Activated naive CD8-positive, alpha-beta T cell treated with anti-CD3 and anti-CD28 coated beads for 36 hours (primary cell): Measurements from ENCODE around the gene TMEM120B. TPM values are rescaled to one million over a fixed set of nuclear protein-coding genes. Genes with fewer than 3 reads are reported as not detected.
"Not testable (repeated sequence)": the region's sequence is repeated elsewhere in the genome, so short reads cannot be mapped to it uniquely, and the experiment has no call there.

Experiments used
- DNase-seq: peaks from one replicate; pipeline ENCODE4 v3.0.0; 2021
- H3K27ac Mint-ChIP-seq: one replicate; pipeline ENCODE4 v1.8.0; 2022; ENCODE audit warnings: mild to moderate bottlenecking, moderate library complexity, mixed read lengths
- H3K27me3 Mint-ChIP-seq: one replicate; pipeline ENCODE4 v1.8.0; 2022; ENCODE audit warnings: mild to moderate bottlenecking, mixed read lengths
- H3K36me3 Mint-ChIP-seq: one replicate; pipeline ENCODE4 v1.8.0; 2021; ENCODE audit warnings: mild to moderate bottlenecking, mixed read lengths
- H3K4me1 Mint-ChIP-seq: one replicate; pipeline ENCODE4 v1.8.0; 2021; ENCODE audit warnings: mixed read lengths
- H3K4me3 Mint-ChIP-seq: one replicate; pipeline ENCODE4 v1.8.0; 2022; ENCODE audit warnings: mild to moderate bottlenecking, moderate library complexity, mixed read lengths
- H3K9me3 Mint-ChIP-seq: one replicate; pipeline ENCODE4 v1.8.0; 2022; ENCODE audit warnings: mixed read lengths
- total RNA-seq, 2 experiments: library from RNA; stranded (reverse); gene quantifications; one replicate each; pipeline ENCODE4 v1.2.3, GENCODE V29; 2021

The TMEM120B gene
- total RNA-seq, 2 experiments from 2014 or later, result 14.5 to 15.2 TPM

GRCh38 chr12:121697093-121697698 lies 15.4 kb upstream of the TMEM120B start:
- H3K27me3 Mint-ChIP-seq, result no peaks in the 10 kb centered on the region
- no peaks in the 10 kb centered on the region for H3K9me3 Mint-ChIP-seq
- H3K4me3 Mint-ChIP-seq, result no peak overlapping the region
- H3K36me3 Mint-ChIP-seq, result no peaks in the 10 kb centered on the region
- no peak for DNase-seq
- no peaks in the 10 kb centered on the region for H3K4me1 Mint-ChIP-seq
- no peak overlapping the region for H3K27ac Mint-ChIP-seq

GRCh38 chr12:121697861-121698260 lies 14.7 kb upstream of the TMEM120B start:
- not testable (repeated sequence) for DNase-seq, H3K36me3 Mint-ChIP-seq, H3K4me3 Mint-ChIP-seq, H3K27me3 Mint-ChIP-seq, H3K27ac Mint-ChIP-seq, H3K4me1 Mint-ChIP-seq, H3K9me3 Mint-ChIP-seq

- Mint-ChIP-seq H3K4me1 (no peaks in the 10 kb centered on the region), H3K4me3 (no peak overlapping the region), H3K9me3 (no peaks in the 10 kb centered on the region), H3K36me3 (no peaks in the 10 kb centered on the region), H3K27ac (no peak overlapping the region), H3K27me3 (no peaks in the 10 kb centered on the region)
- DNase-seq, result no peak
These were observed 10.8 kb upstream of the TMEM120B start for GRCh38 chr12:121701667-121702277.

- no peaks in the 10 kb centered on the region for H3K36me3 Mint-ChIP-seq
- no peaks in the 10 kb centered on the region for H3K9me3 Mint-ChIP-seq
- no peaks in the 10 kb centered on the region for H3K27me3 Mint-ChIP-seq
- DNase-seq, result no peak
- H3K4me1 Mint-ChIP-seq, result no peaks in the 10 kb centered on the region
- H3K4me3 Mint-ChIP-seq, result no peak overlapping the region
- H3K27ac Mint-ChIP-seq, result no peak overlapping the region
These were observed 9.6 kb upstream of the TMEM120B start for GRCh38 chr12:121702944-121703343.

DNA sequence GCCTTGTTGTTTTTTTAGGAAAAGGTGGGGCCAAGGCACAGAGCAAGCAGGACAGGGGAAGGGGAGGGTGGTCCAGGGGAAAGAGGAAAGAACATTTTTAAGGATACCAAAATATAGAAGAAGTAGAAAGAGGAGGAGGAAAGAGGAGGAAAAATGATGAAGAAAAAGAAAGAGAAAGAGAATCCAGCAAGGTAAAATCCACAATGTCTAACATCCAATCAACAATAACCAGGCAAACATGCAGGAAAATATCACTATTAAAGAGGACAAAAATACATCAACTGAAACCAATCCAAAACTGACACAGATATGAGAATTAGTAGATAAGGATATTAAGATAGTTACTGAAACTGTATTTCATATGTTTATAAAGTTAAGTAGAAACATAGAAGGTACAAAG lies 7.0 kb upstream of the TMEM120B start:
- Mint-ChIP-seq H3K4me1 (peaks cover 2% of the 10 kb centered on the region), H3K27ac (no peak overlapping the region), H3K9me3 (no peaks in the 10 kb centered on the region), H3K4me3 (no peak overlapping the region), H3K27me3 (no peaks in the 10 kb centered on the region), H3K36me3 (no peaks in the 10 kb centered on the region)
- no peak for DNase-seq

- no peaks in the 10 kb centered on the region for H3K9me3 Mint-ChIP-seq
- peaks cover 11% of the 10 kb centered on the region for H3K4me1 Mint-ChIP-seq
- H3K36me3 Mint-ChIP-seq, result no peaks in the 10 kb centered on the region
- H3K27me3 Mint-ChIP-seq, result no peaks in the 10 kb centered on the region
- H3K4me3 Mint-ChIP-seq, result no peak overlapping the region
- no peak for DNase-seq
- no peak overlapping the region for H3K27ac Mint-ChIP-seq
These were observed 4.1 kb upstream of the TMEM120B start for GRCh38 chr12:121708313-121709063.

DNA sequence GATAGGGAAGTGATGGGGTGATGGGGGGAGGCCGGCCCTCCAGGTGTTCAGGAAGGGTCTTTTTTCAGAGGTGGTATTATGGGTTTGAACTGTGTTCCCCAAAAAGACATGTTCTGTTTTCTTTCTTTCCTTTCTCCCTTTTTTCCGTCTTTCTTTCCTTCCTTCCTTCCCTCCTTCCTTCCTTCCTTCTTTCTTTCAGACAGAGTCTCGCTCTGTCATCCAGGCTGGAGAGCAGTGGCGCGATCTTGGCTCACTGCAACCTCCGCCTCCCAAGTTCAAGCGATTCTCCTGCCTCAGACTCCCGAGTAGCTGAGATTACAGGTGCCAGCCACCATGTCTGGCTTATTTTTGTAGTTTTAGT lies 3.5 kb upstream of the TMEM120B start:
- H3K4me3 Mint-ChIP-seq, H3K27ac Mint-ChIP-seq, DNase-seq, H3K36me3 Mint-ChIP-seq, H3K27me3 Mint-ChIP-seq, H3K9me3 Mint-ChIP-seq: not testable (repeated sequence)
- peaks cover 16% of the 10 kb centered on the region for H3K4me1 Mint-ChIP-seq

- Mint-ChIP-seq H3K4me1 (peaks cover 18% of the 10 kb centered on the region), H3K9me3 (no peaks in the 10 kb centered on the region), H3K4me3 (no peak overlapping the region), H3K36me3 (peaks cover 2% of the 10 kb centered on the region), H3K27me3 (no peaks in the 10 kb centered on the region), H3K27ac (no peak overlapping the region)
- no peak for DNase-seq
These were observed 3.0 kb upstream of the TMEM120B start for GRCh38 chr12:121709478-121709961.

- Mint-ChIP-seq H3K4me1 (peaks cover 24% of the 10 kb centered on the region), H3K9me3 (no peaks in the 10 kb centered on the region), H3K4me3 (peak overlapping the region; percentile 93), H3K27me3 (no peaks in the 10 kb centered on the region), H3K27ac (peak overlapping the region; percentile 60), H3K36me3 (peaks cover 5% of the 10 kb centered on the region)
- peak; percentile 11 for DNase-seq
These were observed 977 bp upstream of the TMEM120B start for GRCh38 chr12:121711361-121712189.

GRCh38 chr12:121712190-121712460 lies 427 bp upstream of the TMEM120B start:
- H3K36me3 Mint-ChIP-seq, result peaks cover 5% of the 10 kb centered on the region
- H3K4me1 Mint-ChIP-seq, result peaks cover 24% of the 10 kb centered on the region
- peak overlapping the region; percentile 93 for H3K4me3 Mint-ChIP-seq
- peak overlapping the region; percentile 60 for H3K27ac Mint-ChIP-seq
- H3K27me3 Mint-ChIP-seq, result no peaks in the 10 kb centered on the region
- no peaks in the 10 kb centered on the region for H3K9me3 Mint-ChIP-seq
- no peak for DNase-seq

DNA sequence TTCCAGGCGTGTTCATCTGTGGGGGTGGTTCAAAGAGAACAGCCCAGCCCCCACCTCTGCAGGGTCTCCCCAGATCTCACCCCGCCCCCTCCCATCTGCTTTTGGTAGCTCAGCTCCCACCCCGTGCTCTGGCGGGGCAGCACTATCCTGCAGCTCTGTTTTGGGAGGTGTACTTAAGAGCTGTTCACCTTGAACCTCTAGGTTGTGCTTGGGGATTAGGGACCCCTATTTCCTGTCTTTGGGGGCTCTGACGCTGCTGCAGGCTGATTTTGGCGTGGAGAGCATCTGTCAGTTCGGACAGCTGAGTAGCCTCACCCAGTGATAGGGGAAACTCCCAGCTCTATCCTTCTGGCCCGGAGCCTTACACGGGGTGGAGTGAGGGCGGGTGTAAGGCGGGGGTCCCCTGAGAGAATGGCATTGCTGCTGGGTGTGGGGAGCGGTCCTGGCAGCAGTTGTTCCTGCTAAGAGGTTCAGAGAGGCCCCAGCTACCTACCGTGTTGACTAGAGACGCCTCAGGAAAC lies 765 bp downstream of the TMEM120B start:
- DNase-seq, result no peak
- H3K27me3 Mint-ChIP-seq, result no peaks in the 10 kb centered on the region
- peaks cover 24% of the 10 kb centered on the region for H3K4me1 Mint-ChIP-seq
- peak overlapping the region; percentile 93 for H3K4me3 Mint-ChIP-seq
- H3K36me3 Mint-ChIP-seq, result peaks cover 5% of the 10 kb centered on the region
- H3K9me3 Mint-ChIP-seq, result no peaks in the 10 kb centered on the region
- peak overlapping the region; percentile 58 for H3K27ac Mint-ChIP-seq

DNA sequence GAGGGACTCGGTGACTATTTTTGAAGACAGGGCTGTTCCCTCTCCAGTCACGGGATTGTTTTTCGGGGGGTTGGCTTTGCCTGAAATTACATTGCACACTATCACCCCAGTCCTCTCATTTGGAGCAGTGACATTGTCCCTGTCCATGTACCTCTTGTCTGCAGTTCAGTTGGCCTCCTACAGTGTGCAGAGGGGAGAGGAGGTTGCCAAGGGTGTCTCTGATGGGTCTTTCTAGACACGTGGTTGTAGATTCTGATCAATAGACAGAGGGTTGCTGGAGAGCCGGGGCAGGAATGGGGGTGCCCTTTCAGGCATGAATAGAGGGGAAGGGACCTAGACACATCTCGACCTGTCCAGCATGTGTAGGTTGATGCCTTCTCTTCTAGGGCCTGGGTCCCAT lies 1.2 kb downstream of the TMEM120B start:
- peak overlapping the region; percentile 93 for H3K4me3 Mint-ChIP-seq
- peaks cover 25% of the 10 kb centered on the region for H3K4me1 Mint-ChIP-seq
- peaks cover 6% of the 10 kb centered on the region for H3K36me3 Mint-ChIP-seq
- peak overlapping the region; percentile 58 for H3K27ac Mint-ChIP-seq
- peak; percentile 6 for DNase-seq
- H3K9me3 Mint-ChIP-seq, result no peaks in the 10 kb centered on the region
- no peaks in the 10 kb centered on the region for H3K27me3 Mint-ChIP-seq

DNA sequence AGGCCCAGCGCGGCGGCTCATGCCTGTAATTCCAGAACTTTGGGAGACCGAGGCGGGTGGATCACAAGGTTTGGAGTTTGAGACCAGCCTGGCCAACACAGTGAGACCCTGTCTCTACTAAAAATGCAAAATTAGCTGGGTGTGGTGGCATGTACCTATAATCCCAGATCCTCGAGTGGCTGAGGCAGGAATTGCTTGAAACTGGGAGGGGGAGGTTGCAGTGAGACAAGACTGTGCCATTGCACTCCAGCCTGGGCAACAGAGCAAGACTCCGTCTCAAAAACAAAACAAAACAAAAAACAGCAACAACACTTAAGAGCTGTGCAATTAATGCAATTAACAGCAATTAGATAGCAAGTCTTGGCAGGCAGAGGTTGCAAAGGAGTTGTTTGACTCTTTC lies 2.5 kb downstream of the TMEM120B start:
- not testable (repeated sequence) for H3K9me3 Mint-ChIP-seq, DNase-seq, H3K27me3 Mint-ChIP-seq, H3K27ac Mint-ChIP-seq
- Mint-ChIP-seq H3K4me1 (peaks cover 26% of the 10 kb centered on the region), H3K36me3 (peaks cover 11% of the 10 kb centered on the region), H3K4me3 (peak overlapping the region; percentile 18)

- no peak overlapping the region for H3K27ac Mint-ChIP-seq
- H3K4me1 Mint-ChIP-seq, result peaks cover 26% of the 10 kb centered on the region
- H3K4me3 Mint-ChIP-seq, result no peak overlapping the region
These were observed 3.4 kb downstream of the TMEM120B start for GRCh38 chr12:121715862-121716435.

More at GRCh38 chr12:121715862-121716435, 3.4 kb downstream of the TMEM120B start:
- Mint-ChIP-seq H3K36me3 (peaks cover 11% of the 10 kb centered on the region), H3K27me3 (no peaks in the 10 kb centered on the region), H3K9me3 (no peaks in the 10 kb centered on the region)
- DNase-seq, result no peak
